Measurements from ENCODE around the gene PECR.
A peak's percentile ranks its signal among the peaks of the same experiment; 100 is the strongest.

Gene PECR

GRCh38 chr2:216069028-216069427 lies 12.6 kb downstream of the PECR start:
- DNase-seq = no peak

GRCh38 chr2:216066230-216066629 lies 15.4 kb downstream of the PECR start:
- no peak for DNase-seq

GRCh38 chr2:216064665-216065064 lies 16.9 kb downstream of the PECR start:
- DNase-seq = no peak

GRCh38 chr2:216064014-216064630 lies 17.5 kb downstream of the PECR start:
- no peak for DNase-seq

GRCh38 chr2:216059233-216059834 lies 22.3 kb downstream of the PECR start:
- DNase-seq = peak; percentile 2 to 17

- DNase-seq = no peak
Measured at GRCh38 chr2:216057688-216058193, 23.9 kb downstream of the PECR start.

- DNase-seq = no peak
Measured at GRCh38 chr2:216056739-216057138, 24.9 kb downstream of the PECR start.

GRCh38 chr2:216055680-216056079 lies 25.9 kb downstream of the PECR start:
- no peak for DNase-seq

- DNase-seq = no peak
Measured at GRCh38 chr2:216052420-216052819, 29.2 kb downstream of the PECR start.

GRCh38 chr2:216051350-216051749 lies 30.3 kb downstream of the PECR start:
- DNase-seq = no peak

GRCh38 chr2:216049452-216049851 lies 32.2 kb downstream of the PECR start:
- no peak for DNase-seq

- DNase-seq = no peak
Measured at GRCh38 chr2:216047397-216047796, 34.2 kb downstream of the PECR start.

GRCh38 chr2:216044883-216045486 lies 36.6 kb downstream of the PECR start:
- no peak for DNase-seq

GRCh38 chr2:216043949-216044348 lies 37.7 kb downstream of the PECR start:
- DNase-seq = no peak

- no peak for DNase-seq
Measured at GRCh38 chr2:216041438-216041837, 40.2 kb downstream of the PECR start.

GRCh38 chr2:216039918-216040317 lies 41.7 kb downstream of the PECR start:
- no peak for DNase-seq

GRCh38 chr2:216034065-216034464 lies 47.5 kb downstream of the PECR start:
- peak in 1 of 2 experiments; percentile 43 for DNase-seq

GRCh38 chr2:216033403-216033802 lies 48.2 kb downstream of the PECR start:
- no peak for DNase-seq

- DNase-seq = no peak
Measured at GRCh38 chr2:216031960-216032689, 49.5 kb downstream of the PECR start.

GRCh38 chr2:216030216-216030615 lies 51.4 kb downstream of the PECR start:
- DNase-seq = no peak

GRCh38 chr2:216029416-216030129 lies 52.0 kb downstream of the PECR start:
- DNase-seq = no peak

GRCh38 chr2:216024779-216025336 lies 56.8 kb downstream of the PECR start:
- DNase-seq = no peak
